IMR-90 (cell line): ENCODE results near the gene ARHGAP23. TPM values are rescaled to one million over a fixed set of nuclear protein-coding genes. Genes with fewer than 3 reads are reported as not detected.

Experiments used
- ATAC-seq: fragments of 200-7000 bp; cut with Tn5 transposase; 2 replicates; pipeline ENCODE4 v1.9.1; 2020; ENCODE audit warnings: low read depth, mild to moderate bottlenecking, moderate library complexity
- BruUV-seq: library from RNA; stranded (reverse); fragments of 400-500 nt; replicated peaks from 2 replicates; lab custom pipeline; 2021; lab: Mats Ljungman, UMichigan
- CTCF ChIA-PET: fragments of 300-600 bp; formaldehyde crosslinking; extraction: SDS; loops from one replicate; lab custom pipeline; 2021; ENCODE audit warnings: antibody characterized with exemption; lab: Yijun Ruan, JAX
- POLR2A ChIA-PET: fragments of 300-600 bp; sonication (Branson Sonifier 250); formaldehyde crosslinking; loops from one replicate; lab custom pipeline; 2022; ENCODE audit warnings: antibody characterized with exemption; ENCODE audit not compliant: unreplicated experiment; lab: Charles Lee
- DNase-seq: peaks from one replicate; pipeline ENCODE4 v3.0.0; 2013
- H2AFZ ChIP-seq: replicated peaks from 2 replicates; pipeline ENCODE3; 2013; ENCODE audit warnings: low read length, mild to moderate bottlenecking; ENCODE audit not compliant: poor library complexity
- H2AK5ac ChIP-seq: 2 replicates; pipeline ENCODE4 v1.6.1; 2013; ENCODE audit warnings: low read depth, low read length, inconsistent platforms
- H2AK9ac ChIP-seq: replicated peaks from 2 replicates; pipeline ENCODE3; 2013; ENCODE audit warnings: mild to moderate bottlenecking, low read depth, low read length, moderate library complexity; ENCODE audit not compliant: poor library complexity
- H2BK120ac ChIP-seq: 2 replicates; pipeline ENCODE4 v1.6.1; 2013; ENCODE audit warnings: low read depth, low read length, inconsistent platforms
- H2BK15ac ChIP-seq: 3 replicates; pipeline ENCODE4 v1.6.1; 2013; ENCODE audit warnings: low read depth, low read length, inconsistent platforms
- H2BK20ac ChIP-seq: 2 replicates; pipeline ENCODE4 v1.6.1; 2013; ENCODE audit warnings: low read depth, mild to moderate bottlenecking, inconsistent platforms, low read length, moderate library complexity
- H2BK5ac ChIP-seq: 2 replicates; pipeline ENCODE4 v1.6.1; 2013; ENCODE audit warnings: mild to moderate bottlenecking, low read depth, low read length, inconsistent platforms; ENCODE audit not compliant: poor library complexity, severe bottlenecking
- H3K14ac ChIP-seq: replicated peaks from 2 replicates; pipeline ENCODE4 v1.6.1; 2013; ENCODE audit warnings: low read depth, low read length, inconsistent platforms
- H3K18ac ChIP-seq: 2 replicates; pipeline ENCODE4 v1.6.1; 2013; ENCODE audit warnings: low read depth, low read length, control low read depth
- H3K23ac ChIP-seq: 2 replicates; pipeline ENCODE4 v1.6.1; 2013; ENCODE audit warnings: low read depth, low read length, inconsistent platforms
- H3K27ac ChIP-seq: 2 replicates; pipeline ENCODE4 v1.5.1; 2013; ENCODE audit warnings: mild to moderate bottlenecking, control low read depth, low read length; ENCODE audit not compliant: insufficient read depth
- H3K27me3 ChIP-seq: 2 replicates; pipeline ENCODE4 v1.6.1; 2013; ENCODE audit warnings: low read length; ENCODE audit not compliant: control insufficient read depth, insufficient read depth
- H3K36me3 ChIP-seq: 2 replicates; pipeline ENCODE4 v1.6.1; 2013; ENCODE audit warnings: low read length, mixed read lengths; ENCODE audit not compliant: control insufficient read depth, insufficient read depth
- H3K4ac ChIP-seq: 2 replicates; pipeline ENCODE4 v1.6.1; 2013; ENCODE audit warnings: low read depth, low read length, inconsistent platforms
- H3K4me1 ChIP-seq: 2 replicates; pipeline ENCODE4 v1.6.1; 2013; ENCODE audit warnings: low read length, mixed read lengths; ENCODE audit not compliant: control insufficient read depth, insufficient read depth
- H3K4me2 ChIP-seq: 2 replicates; pipeline ENCODE4 v1.6.1; 2013; ENCODE audit warnings: low read depth, mild to moderate bottlenecking, control low read depth, low read length, moderate library complexity
- H3K4me3 ChIP-seq: 2 replicates; pipeline ENCODE4 v1.5.1; 2013; ENCODE audit warnings: low read depth, mild to moderate bottlenecking, control low read depth, low read length, moderate library complexity; ENCODE audit not compliant: insufficient read depth
- H3K56ac ChIP-seq: 2 replicates; pipeline ENCODE4 v1.6.1; 2013; ENCODE audit warnings: low read length, inconsistent platforms; ENCODE audit not compliant: insufficient read depth; ENCODE audit errors: extremely low read depth
- H3K79me1 ChIP-seq, 2 experiments: 2 replicates each; pipeline ENCODE4 v1.6.1; 2013; ENCODE audit warnings: low read length in 2 of 2, inconsistent platforms in 1 of 2, low read depth in 1 of 2
- H3K9ac ChIP-seq: 2 replicates; pipeline ENCODE4 v1.6.1; 2013; ENCODE audit warnings: low read depth, low read length, control low read depth
- H3K9me1 ChIP-seq: 2 replicates; pipeline ENCODE4 v1.6.1; 2013; ENCODE audit warnings: low read length, inconsistent platforms; ENCODE audit not compliant: insufficient read depth
- H3K9me3 ChIP-seq: 2 replicates; pipeline ENCODE4 v1.6.1; 2013; ENCODE audit warnings: low read length; ENCODE audit not compliant: control insufficient read depth, insufficient read depth
- H4K20me1 ChIP-seq: 2 replicates; pipeline ENCODE4 v1.6.1; 2013; ENCODE audit warnings: low read length, inconsistent platforms; ENCODE audit not compliant: insufficient read depth
- H4K5ac ChIP-seq: 2 replicates; pipeline ENCODE4 v1.6.1; 2013; ENCODE audit warnings: mild to moderate bottlenecking, low read depth, low read length, control low read depth
- H4K8ac ChIP-seq, 2 experiments: 2 replicates each; pipeline ENCODE4 v1.6.1; 2013; ENCODE audit warnings: low read depth in 2 of 2, low read length in 2 of 2, control low read depth in 1 of 2, inconsistent platforms in 1 of 2
- H4K91ac ChIP-seq: 2 replicates; pipeline ENCODE4 v1.6.1; 2013; ENCODE audit warnings: low read depth, low read length, inconsistent platforms; ENCODE audit not compliant: insufficient read depth
- BHLHE40 ChIP-seq: fragments of 150-350 bp; IDR thresholded peaks from 2 replicates; pipeline ENCODE4 v1.6.1; 2016; ENCODE audit warnings: mild to moderate bottlenecking, low read depth, low read length
- CEBPB ChIP-seq: IDR thresholded peaks from 2 replicates; pipeline ENCODE4 v1.6.1; 2012; ENCODE audit warnings: low read depth, low read length, improper control_type of control experiment
- CHD1 ChIP-seq: IDR thresholded peaks from 2 replicates; pipeline ENCODE4 v1.6.1; 2012; ENCODE audit warnings: low read depth, low read length, improper control_type of control experiment
- FOS ChIP-seq: fragments of 150-350 bp; IDR thresholded peaks from 2 replicates; pipeline ENCODE4 v1.6.1; 2016; ENCODE audit warnings: low read depth, low read length
- MAFK ChIP-seq: IDR thresholded peaks from 2 replicates; pipeline ENCODE4 v1.6.1; 2012; ENCODE audit warnings: low read depth, low read length, improper control_type of control experiment
- MAZ ChIP-seq: IDR thresholded peaks from 2 replicates; pipeline ENCODE4 v1.6.1; 2012; ENCODE audit warnings: low read depth, mild to moderate bottlenecking, low read length, improper control_type of control experiment, moderate library complexity, borderline replicate concordance
- MXI1 ChIP-seq: IDR thresholded peaks from 2 replicates; pipeline ENCODE4 v1.6.1; 2012; ENCODE audit warnings: low read depth, mild to moderate bottlenecking, low read length, moderate library complexity, borderline replicate concordance
- NFE2L2 ChIP-seq: fragments of 150-350 bp; IDR thresholded peaks from 2 replicates; pipeline ENCODE4 v1.6.1; 2016; ENCODE audit warnings: low read depth, mild to moderate bottlenecking, low read length
- POLR2A ChIP-seq: IDR thresholded peaks from 2 replicates; pipeline ENCODE4 v1.6.1; 2012; ENCODE audit warnings: mild to moderate bottlenecking, low read depth, low read length
- RAD21 ChIP-seq: IDR thresholded peaks from 2 replicates; pipeline ENCODE4 v1.6.1; 2012; ENCODE audit warnings: low read length, improper control_type of control experiment
- RCOR1 ChIP-seq: IDR thresholded peaks from 2 replicates; pipeline ENCODE4 v1.6.1; 2012; ENCODE audit warnings: mild to moderate bottlenecking, low read length, improper control_type of control experiment; ENCODE audit not compliant: insufficient replicate concordance
- RFX5 ChIP-seq: IDR thresholded peaks from 2 replicates; pipeline ENCODE4 v1.8.0; 2012; ENCODE audit warnings: low read depth, mild to moderate bottlenecking, low read length, moderate library complexity
- SMC3 ChIP-seq: fragments of 150-350 bp; IDR thresholded peaks from 2 replicates; pipeline ENCODE4 v1.6.1; 2016; ENCODE audit warnings: low read depth, mild to moderate bottlenecking, antibody characterized with exemption, low read length, moderate library complexity
- WGBS, 2 experiments: methylation state at CpG; one replicate each; pipeline versions ENCODE4 v1.1.5 to v1.1.7; 2013; ENCODE audit warnings: missing lambda C conversion rate in 2 of 2; ENCODE audit not compliant: insufficient read length in 1 of 2; ENCODE audit errors: extremely low coverage in 2 of 2; 5-methylcytosine and 5-hydroxymethylcytosine counted together
- dilution Hi-C: fragments of 300-500 bp; cut with HindIII; formaldehyde crosslinking; loops from one replicate; pipeline ENCODE4 v1.14.3; 2018; ENCODE audit warnings: low sequenced_read_pairs; ENCODE audit not compliant: unreplicated experiment
- in situ Hi-C: fragments of 300-500 bp; cut with MboI; formaldehyde crosslinking; loops from 3 replicates; pipeline ENCODE4 v1.14.3; 2019; ENCODE audit warnings: low sequenced_read_pairs, inconsistent platforms, mixed read lengths
- intact Hi-C: fragments of 100-400 bp; cut with micrococcal nuclease; formaldehyde crosslinking; loops from 2 replicates; pipeline ENCODE4 v1.10.0; 2022
- polyA plus RNA-seq, 3 experiments: library from polyadenylated mRNA; depleted of rRNA; stranded (reverse); fragments of >200 nt; gene quantifications; 2 replicates each; pipeline ENCODE4 v1.2.3, GENCODE V29; 2012; ENCODE audit warnings: low replicate concordance in 1 of 3
- total RNA-seq: library from RNA; depleted of rRNA; stranded (reverse); fragments of >200 nt; gene quantifications from 2 replicates; pipeline ENCODE4 v1.2.3, GENCODE V29; 2012
- TF ChIP-seq, protein P1 (sequence below): fragments of 150-350 bp; IDR thresholded peaks from 2 replicates; pipeline ENCODE4 v1.6.1; 2016; ENCODE audit warnings: low read depth, mild to moderate bottlenecking, low read length, moderate library complexity, borderline replicate concordance
- TF ChIP-seq, protein P2 (sequence below): conservative IDR thresholded peaks from 2 replicates; pipeline ENCODE4 v1.5.1; 2012; ENCODE audit warnings: mild to moderate bottlenecking, low read depth, low read length, improper control_type of control experiment
- TF ChIP-seq, protein P3 (sequence below): fragments of 150-350 bp; IDR thresholded peaks from 2 replicates; pipeline ENCODE4 v1.6.1; 2017; ENCODE audit warnings: mild to moderate bottlenecking, antibody characterized with exemption, low read length, low read depth

Gene ARHGAP23
- total and polyA plus RNA-seq, 2 of the 4 experiments (the other 2 are of a cell fraction) = 9.3 to 43.3 TPM

DNA sequence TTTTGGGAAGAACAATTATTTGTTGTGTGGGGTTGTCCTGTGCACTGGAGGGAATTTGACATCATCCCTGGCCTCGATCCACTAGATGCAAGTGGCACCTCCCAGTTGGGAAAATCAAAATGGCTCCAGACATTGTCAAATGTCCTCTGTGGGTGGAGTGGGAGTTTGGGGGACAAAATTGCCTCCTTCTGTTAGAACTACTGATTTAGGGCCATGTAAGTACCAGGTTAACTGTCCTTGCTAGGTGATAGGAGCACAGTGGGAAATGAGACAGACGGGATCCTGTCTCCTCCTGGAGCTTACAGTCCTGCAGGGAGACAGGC, 56.8 kb downstream of the ARHGAP23 start:
- ATAC-seq (no peak), DNase-seq (no peak)
- no TSS peak for BruUV-seq
- Histone ChIP-seq H3K9ac (no peak overlapping the region), H3K79me1 (peaks cover 6 to 26% of the 10 kb centered on the region in 2 experiments), H3K9me3 (no peaks in the 10 kb centered on the region), H3K27ac (peak overlapping the region; percentile 7; the same call in 1 of the 2 replicates), H2BK15ac (no peak overlapping the region), H3K27me3 (no peaks in the 10 kb centered on the region), H3K4me2 (no peak overlapping the region), H4K91ac (no peak overlapping the region), H4K20me1 (peaks cover 46% of the 10 kb centered on the region), H3K4me3 (no peak overlapping the region), H3K4ac (no peak overlapping the region), H2BK20ac (no peak overlapping the region), H3K23ac (no peak overlapping the region), H3K56ac (no peak overlapping the region), H3K14ac (no peak overlapping the region), H4K5ac (no peak overlapping the region), H4K8ac (peak overlapping the region in 1 of 2 experiments; percentile 51; a peak in 1 of 4 replicates), H2AK9ac (no peak overlapping the region), H2AFZ (no peak overlapping the region), H2AK5ac (no peak overlapping the region), H2BK120ac (no peak overlapping the region), H2BK5ac (no peak overlapping the region), H3K4me1 (peaks cover 11% of the 10 kb centered on the region; the same call in 1 of the 2 replicates), H3K36me3 (peaks cover 45% of the 10 kb centered on the region), H3K9me1 (no peaks in the 10 kb centered on the region), H3K18ac (no peak overlapping the region)
- TF ChIP-seq CEBPB = no peak
- no peak for TF ChIP-seq POLR2A
- TF ChIP-seq MAZ = no peak
- no peak for TF ChIP-seq RCOR1
- TF ChIP-seq, protein P1, sequence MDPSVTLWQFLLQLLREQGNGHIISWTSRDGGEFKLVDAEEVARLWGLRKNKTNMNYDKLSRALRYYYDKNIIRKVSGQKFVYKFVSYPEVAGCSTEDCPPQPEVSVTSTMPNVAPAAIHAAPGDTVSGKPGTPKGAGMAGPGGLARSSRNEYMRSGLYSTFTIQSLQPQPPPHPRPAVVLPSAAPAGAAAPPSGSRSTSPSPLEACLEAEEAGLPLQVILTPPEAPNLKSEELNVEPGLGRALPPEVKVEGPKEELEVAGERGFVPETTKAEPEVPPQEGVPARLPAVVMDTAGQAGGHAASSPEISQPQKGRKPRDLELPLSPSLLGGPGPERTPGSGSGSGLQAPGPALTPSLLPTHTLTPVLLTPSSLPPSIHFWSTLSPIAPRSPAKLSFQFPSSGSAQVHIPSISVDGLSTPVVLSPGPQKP = no peak
- TF ChIP-seq SMC3 = no peak
- no peak for TF ChIP-seq MAFK
- TF ChIP-seq, protein P2, sequence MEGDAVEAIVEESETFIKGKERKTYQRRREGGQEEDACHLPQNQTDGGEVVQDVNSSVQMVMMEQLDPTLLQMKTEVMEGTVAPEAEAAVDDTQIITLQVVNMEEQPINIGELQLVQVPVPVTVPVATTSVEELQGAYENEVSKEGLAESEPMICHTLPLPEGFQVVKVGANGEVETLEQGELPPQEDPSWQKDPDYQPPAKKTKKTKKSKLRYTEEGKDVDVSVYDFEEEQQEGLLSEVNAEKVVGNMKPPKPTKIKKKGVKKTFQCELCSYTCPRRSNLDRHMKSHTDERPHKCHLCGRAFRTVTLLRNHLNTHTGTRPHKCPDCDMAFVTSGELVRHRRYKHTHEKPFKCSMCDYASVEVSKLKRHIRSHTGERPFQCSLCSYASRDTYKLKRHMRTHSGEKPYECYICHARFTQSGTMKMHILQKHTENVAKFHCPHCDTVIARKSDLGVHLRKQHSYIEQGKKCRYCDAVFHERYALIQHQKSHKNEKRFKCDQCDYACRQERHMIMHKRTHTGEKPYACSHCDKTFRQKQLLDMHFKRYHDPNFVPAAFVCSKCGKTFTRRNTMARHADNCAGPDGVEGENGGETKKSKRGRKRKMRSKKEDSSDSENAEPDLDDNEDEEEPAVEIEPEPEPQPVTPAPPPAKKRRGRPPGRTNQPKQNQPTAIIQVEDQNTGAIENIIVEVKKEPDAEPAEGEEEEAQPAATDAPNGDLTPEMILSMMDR = no peak
- TF ChIP-seq RAD21 = no peak
- TF ChIP-seq MXI1 = no peak
- TF ChIP-seq NFE2L2 = no peak
- TF ChIP-seq, protein P3, sequence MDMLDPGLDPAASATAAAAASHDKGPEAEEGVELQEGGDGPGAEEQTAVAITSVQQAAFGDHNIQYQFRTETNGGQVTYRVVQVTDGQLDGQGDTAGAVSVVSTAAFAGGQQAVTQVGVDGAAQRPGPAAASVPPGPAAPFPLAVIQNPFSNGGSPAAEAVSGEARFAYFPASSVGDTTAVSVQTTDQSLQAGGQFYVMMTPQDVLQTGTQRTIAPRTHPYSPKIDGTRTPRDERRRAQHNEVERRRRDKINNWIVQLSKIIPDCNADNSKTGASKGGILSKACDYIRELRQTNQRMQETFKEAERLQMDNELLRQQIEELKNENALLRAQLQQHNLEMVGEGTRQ = no peak
- no peak for TF ChIP-seq CHD1
- no peak for TF ChIP-seq FOS
- TF ChIP-seq BHLHE40 = no peak
- no peak for TF ChIP-seq RFX5
- intact Hi-C loops = loop anchor here (5.0 kb wide), 3 partner anchors 43 to 138 kb away; no protein-coding TSS in a partner anchor
- dilution Hi-C loops = no loop called here
- ChIA-PET CTCF (interaction anchor here (0.7 kb wide), 1 partner anchor 245 kb away, joined by 3 read pairs; no protein-coding TSS in a partner anchor), POLR2A (no interaction called here)
- in situ Hi-C loops = loop anchor here (25.0 kb wide), 1 partner anchor 123 kb away; the partner anchor contains the start of gene SOCS7
- 50% methylated on average over 2 of the region's 2 CpGs; no CpG with 5 or more reads in 1 of the 2 experiments for WGBS, 2 experiments
